Transverse colon (tissue), 4 donors: ENCODE data around the gene DPYD.

Source experiments
- CTCF ChIP-seq, 5 experiments: fragments of 200-600 bp in 3 of 5; fragments of 450-650 bp in 2 of 5; sonication (generic) in 3 of 5; IDR thresholded peaks; 1 replicate in 2 of 5; 2 replicates in 3 of 5; pipeline ENCODE4 v1.5.1; 2016 to 2017; ENCODE audit warnings: antibody characterized with exemption in 5 of 5, inconsistent platforms in 3 of 5, mild to moderate bottlenecking in 2 of 5, moderate library complexity in 1 of 5
- EP300 ChIP-seq: sonication (generic); formaldehyde crosslinking; IDR thresholded peaks from one replicate; pipeline ENCODE4 v1.6.1; 2017; ENCODE audit warnings: antibody characterized with exemption, low read depth
- POLR2A ChIP-seq: fragments of 450-650 bp; IDR thresholded peaks from one replicate; pipeline ENCODE4 v1.6.1; 2016; ENCODE audit warnings: antibody characterized with exemption, mild to moderate bottlenecking, moderate library complexity
- POLR2AphosphoS5 ChIP-seq, 3 donors: sonication (generic); formaldehyde crosslinking; IDR thresholded peaks; one replicate each; pipeline ENCODE4 v1.6.1; 2016; ENCODE audit warnings: antibody characterized with exemption in 3 of 3

GRCh38 chr1:97366984-97367383, 553.9 kb downstream of the DPYD start:
- TF ChIP-seq CTCF (IDR thresholded peaks at IDR 0.05) (no peak), POLR2A (no peak), POLR2AphosphoS5 (IDR thresholded peaks at IDR 0.05) (no peak), EP300 (no peak)
